Measurements from ENCODE around the gene CBARP. TPM values are rescaled to one million over a fixed set of nuclear protein-coding genes. Genes with fewer than 3 reads are reported as not detected.

The CBARP gene
- total and polyA plus RNA-seq, 2 donors (not counting 3 experiments of a cell fraction or from before 2014, with no cell fraction given), result 3.5 to 9.2 TPM

DNA sequence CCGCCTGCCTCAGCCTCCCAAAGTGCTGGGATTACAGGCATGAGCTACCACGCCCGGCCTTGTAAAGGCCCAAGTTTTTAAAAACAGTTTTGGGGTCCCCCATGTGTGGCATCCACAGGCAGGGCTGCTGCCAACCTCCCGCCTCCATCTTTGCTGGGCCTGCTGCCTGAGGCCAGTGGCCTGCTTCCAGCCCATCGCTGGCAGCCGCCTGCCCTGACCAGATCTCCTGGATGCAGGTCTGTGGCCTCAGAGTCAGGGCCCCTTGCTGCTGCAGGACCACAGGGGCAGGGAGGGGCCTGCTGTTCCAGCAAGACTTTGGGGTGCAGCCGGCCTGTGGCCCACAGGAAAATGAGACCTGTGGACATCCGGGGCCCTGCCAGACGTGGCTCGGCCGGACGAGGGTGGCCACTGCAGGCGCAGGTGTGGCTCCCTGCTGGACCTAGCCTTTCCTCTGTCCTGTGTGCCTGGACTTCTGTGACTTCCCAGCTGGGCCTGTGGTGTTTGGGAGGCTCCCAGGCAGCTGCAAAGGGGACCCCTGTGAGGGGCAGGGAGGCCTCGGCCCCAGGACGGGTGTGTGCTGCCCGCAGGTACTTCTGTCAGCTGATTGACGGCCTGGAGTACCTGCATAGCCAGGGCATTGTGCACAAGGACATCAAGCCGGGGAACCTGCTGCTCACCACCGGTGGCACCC is 17.9 kb downstream of the CBARP start:
- no TSS peak for BruUV-seq (replicated peaks)
- Histone ChIP-seq H3K9me3 (replicated peaks; ENCODE audit: control insufficient read depth, insufficient read depth, low read length) (no peaks in the 10 kb centered on the region), H3K9ac (replicated peaks; ENCODE audit: extremely low read depth, insufficient read depth, low read length) (no peak overlapping the region), H3K4me2 (ENCODE audit: insufficient read depth, low read length) (no peak overlapping the region), H3K4me3 (replicated peaks in 1 of 3; ENCODE audit: insufficient read depth in 1 of 3, low read depth in 1 of 3, low read length in 3 of 3) (no peak overlapping the region), H3K36me3 (ENCODE audit: control insufficient read depth in 2 of 2, extremely low read depth in 1 of 2, insufficient read depth in 2 of 2, low read length in 2 of 2) (peaks cover 5 to 17% of the 10 kb centered on the region in 2 experiments), H3K79me2 (ENCODE audit: control insufficient read depth, insufficient read depth, low read length) (peaks cover 36% of the 10 kb centered on the region), H2AFZ (ENCODE audit: low read depth, low read length) (no peak overlapping the region), H4K20me1 (replicated peaks; ENCODE audit: control insufficient read depth, extremely low read depth, insufficient read depth, low read length) (no peaks in the 10 kb centered on the region), H3K9me1 (replicated peaks; ENCODE audit: control insufficient read depth, extremely low read depth, insufficient read depth, low read length) (no peaks in the 10 kb centered on the region), H3K4me1 (ENCODE audit: control insufficient read depth, extremely low read depth, insufficient read depth, low read length) (peaks cover 10% of the 10 kb centered on the region), H3K27me3 (ENCODE audit: control insufficient read depth in 2 of 2, insufficient read depth in 2 of 2, low read length in 2 of 2) (no peaks in the 10 kb centered on the region), H3K27ac (ENCODE audit: insufficient read depth, low read depth, low read length) (no peak overlapping the region)
- FAIRE-seq, result no peak
- POLR2A ChIA-PET, result no interaction called here
- intact Hi-C loops (cut with micrococcal nuclease), result no loop called here
- no peak for TF ChIP-seq MYC (IDR thresholded peaks at IDR 0.05; ENCODE audit: low read depth, low read length)
- TF ChIP-seq, protein P1, sequence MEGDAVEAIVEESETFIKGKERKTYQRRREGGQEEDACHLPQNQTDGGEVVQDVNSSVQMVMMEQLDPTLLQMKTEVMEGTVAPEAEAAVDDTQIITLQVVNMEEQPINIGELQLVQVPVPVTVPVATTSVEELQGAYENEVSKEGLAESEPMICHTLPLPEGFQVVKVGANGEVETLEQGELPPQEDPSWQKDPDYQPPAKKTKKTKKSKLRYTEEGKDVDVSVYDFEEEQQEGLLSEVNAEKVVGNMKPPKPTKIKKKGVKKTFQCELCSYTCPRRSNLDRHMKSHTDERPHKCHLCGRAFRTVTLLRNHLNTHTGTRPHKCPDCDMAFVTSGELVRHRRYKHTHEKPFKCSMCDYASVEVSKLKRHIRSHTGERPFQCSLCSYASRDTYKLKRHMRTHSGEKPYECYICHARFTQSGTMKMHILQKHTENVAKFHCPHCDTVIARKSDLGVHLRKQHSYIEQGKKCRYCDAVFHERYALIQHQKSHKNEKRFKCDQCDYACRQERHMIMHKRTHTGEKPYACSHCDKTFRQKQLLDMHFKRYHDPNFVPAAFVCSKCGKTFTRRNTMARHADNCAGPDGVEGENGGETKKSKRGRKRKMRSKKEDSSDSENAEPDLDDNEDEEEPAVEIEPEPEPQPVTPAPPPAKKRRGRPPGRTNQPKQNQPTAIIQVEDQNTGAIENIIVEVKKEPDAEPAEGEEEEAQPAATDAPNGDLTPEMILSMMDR (IDR thresholded peaks at IDR 0.05; ENCODE audit: extremely low read depth in 1 of 2, insufficient read depth in 1 of 2, low read depth in 1 of 2, low read length in 2 of 2), result no peak
- no peak for TF ChIP-seq GATA2 (IDR thresholded peaks at IDR 0.05; ENCODE audit: insufficient read depth, insufficient read length, low read depth, low read length)
- CTCF ChIA-PET, result interaction anchor here (1.9 to 2.4 kb wide), 2 partner anchors 12 to 24 kb away, joined by 5 read pairs; no protein-coding TSS in a partner anchor
- no peak for DNase-seq (ENCODE audit: low read depth, low spot score)
- dilution Hi-C loops (cut with MboI; ENCODE audit: extremely low pct_ligation_motif_present, low sequenced_read_pairs), result no loop called here
